GM19099 (cell line): ENCODE measurements around the gene VPS51.

Source experiments
- POLR2A ChIP-seq: IDR thresholded peaks from 3 replicates; pipeline ENCODE4 v1.6.1; 2011; ENCODE audit warnings: low read depth; ENCODE audit not compliant: insufficient read length; ENCODE audit errors: extremely low read depth

The VPS51 gene

GRCh38 chr11:65066315-65066714, 29.7 kb upstream of the VPS51 start:
- TF ChIP-seq POLR2A = no peak

GRCh38 chr11:65066805-65067291, 29.2 kb upstream of the VPS51 start:
- TF ChIP-seq POLR2A = no peak

- TF ChIP-seq POLR2A = no peak
These were observed 28.6 kb upstream of the VPS51 start for GRCh38 chr11:65067446-65067845.

GRCh38 chr11:65069217-65069616, 26.8 kb upstream of the VPS51 start:
- TF ChIP-seq POLR2A = no peak

GRCh38 chr11:65071907-65072630, 23.9 kb upstream of the VPS51 start:
- no peak for TF ChIP-seq POLR2A

- no peak for TF ChIP-seq POLR2A
These were observed 23.4 kb upstream of the VPS51 start for GRCh38 chr11:65072631-65072966.

- TF ChIP-seq POLR2A = no peak
These were observed 18.6 kb upstream of the VPS51 start for GRCh38 chr11:65077451-65077850.

GRCh38 chr11:65078151-65078550, 17.9 kb upstream of the VPS51 start:
- TF ChIP-seq POLR2A = no peak

- no peak for TF ChIP-seq POLR2A
These were observed 17.1 kb upstream of the VPS51 start for GRCh38 chr11:65078786-65079342.

- no peak for TF ChIP-seq POLR2A
These were observed 12.7 kb upstream of the VPS51 start for GRCh38 chr11:65083134-65083833.

- peak; percentile 87 for TF ChIP-seq POLR2A
These were observed 12.0 kb upstream of the VPS51 start, which contains the start of the genes CDCA5 and ZFPL1 for GRCh38 chr11:65083834-65084597. Gene CDCA5 (minus strand): TSS chr11:65084040. CDS start chr11:65083978, 62 bp downstream. Gene ZFPL1 (plus strand): TSS chr11:65084222. CDS start chr11:65084699, 477 bp downstream.

GRCh38 chr11:65084598-65085375, 11.2 kb upstream of the VPS51 start:
- TF ChIP-seq POLR2A = no peak

GRCh38 chr11:65085446-65085845, 10.6 kb upstream of the VPS51 start:
- no peak for TF ChIP-seq POLR2A

GRCh38 chr11:65086809-65087208, 9.2 kb upstream of the VPS51 start:
- no peak for TF ChIP-seq POLR2A
